Measurements from ENCODE around the gene UNC119B. TPM values are rescaled to one million over a fixed set of nuclear protein-coding genes. Genes with fewer than 3 reads are reported as not detected.

The UNC119B gene
- total RNA-seq, 1 experiment from 2014 or later = 18.7 TPM

GRCh38 chr12:120739031-120739762, 28.9 kb downstream of the UNC119B start:
- no peak for DNase-seq (ENCODE audit: low read depth)

- no peak for DNase-seq (ENCODE audit: low read depth)
These were observed 29.8 kb downstream of the UNC119B start for GRCh38 chr12:120739821-120740613.

DNA sequence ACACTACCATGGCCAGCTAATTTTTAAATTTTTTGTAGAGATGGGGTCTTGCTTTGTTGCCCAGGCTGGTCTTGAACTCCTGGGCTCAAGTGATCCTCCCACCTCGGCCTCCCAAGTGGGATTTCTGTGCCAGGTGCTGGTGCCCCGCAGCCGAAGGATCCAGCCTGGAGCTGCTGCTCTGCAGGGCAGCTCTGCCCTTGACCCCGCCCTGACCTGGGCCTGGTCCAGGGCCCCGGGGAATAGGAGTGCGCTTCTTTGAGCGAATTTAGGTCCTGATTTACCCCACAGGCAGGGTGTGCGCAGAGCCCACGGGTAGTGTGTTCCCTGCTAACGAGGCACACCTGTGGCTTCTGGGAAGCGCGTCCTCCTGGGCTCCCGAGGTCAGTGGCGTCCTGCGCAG, 30.6 kb downstream of the UNC119B start:
- no peak for DNase-seq (ENCODE audit: low read depth)

DNA sequence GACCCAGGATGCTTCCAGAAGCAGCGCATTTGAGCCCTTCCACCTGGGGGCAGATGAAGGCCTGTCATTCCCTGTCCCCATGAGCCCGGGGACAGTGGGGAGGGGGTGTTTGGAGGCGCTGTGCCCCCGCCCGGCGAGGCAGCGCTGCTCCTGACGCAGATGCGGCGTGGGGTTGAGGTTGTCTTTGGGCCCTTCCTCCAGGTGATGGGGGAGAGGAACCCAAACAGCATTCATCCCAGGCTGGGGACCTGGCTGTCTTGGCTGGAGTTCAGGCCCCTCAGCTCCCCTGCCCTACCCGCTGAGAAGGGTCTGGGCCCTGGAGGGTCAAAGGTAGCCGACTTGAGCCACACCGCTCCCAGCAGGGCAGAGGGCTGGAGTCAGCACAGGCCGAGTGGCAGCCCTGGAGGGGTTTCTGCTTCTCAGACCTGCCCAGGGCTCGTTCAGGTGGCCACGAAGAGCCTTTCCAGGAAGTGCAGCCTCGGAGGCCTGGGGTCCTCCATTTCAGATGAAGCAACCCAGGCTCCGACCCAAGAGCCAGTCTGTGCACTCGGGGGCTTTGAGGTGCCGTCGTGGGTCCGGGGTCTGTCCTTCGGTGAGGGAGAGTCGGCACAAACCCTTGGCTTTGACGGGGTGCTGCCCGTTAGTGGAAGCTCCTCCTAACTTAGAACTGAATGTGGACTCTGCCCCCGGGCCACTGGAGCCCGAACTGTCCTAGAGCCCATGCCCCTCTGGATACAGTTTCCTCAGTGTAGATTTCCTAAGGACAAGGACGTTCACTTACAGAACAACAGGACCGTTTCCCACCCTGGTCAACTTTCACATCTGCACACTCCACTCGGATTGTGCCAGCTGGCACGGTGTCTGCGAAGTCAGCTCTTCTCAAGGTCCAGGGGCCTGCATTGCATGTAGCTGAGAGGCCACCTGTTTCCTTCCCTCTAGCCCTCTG, 31.5 kb downstream of the UNC119B start:
- peak; percentile 64 for DNase-seq (ENCODE audit: low read depth)

- no peak for DNase-seq (ENCODE audit: low read depth)
These were observed 34.8 kb downstream of the UNC119B start for GRCh38 chr12:120744922-120745493.

- no peak for DNase-seq (ENCODE audit: low read depth)
These were observed 38.0 kb downstream of the UNC119B start for GRCh38 chr12:120748242-120748641.

GRCh38 chr12:120749256-120749655, 39.0 kb downstream of the UNC119B start:
- DNase-seq (ENCODE audit: low read depth) = no peak

- DNase-seq (ENCODE audit: low read depth) = no peak
These were observed 40.5 kb downstream of the UNC119B start for GRCh38 chr12:120750806-120751205.

GRCh38 chr12:120751389-120751788, 41.1 kb downstream of the UNC119B start:
- no peak for DNase-seq (ENCODE audit: low read depth)

- no peak for DNase-seq (ENCODE audit: low read depth)
These were observed 44.5 kb downstream of the UNC119B start for GRCh38 chr12:120754792-120755191.

- DNase-seq (ENCODE audit: low read depth) = no peak
These were observed 45.0 kb downstream of the UNC119B start for GRCh38 chr12:120755269-120755668.

DNA sequence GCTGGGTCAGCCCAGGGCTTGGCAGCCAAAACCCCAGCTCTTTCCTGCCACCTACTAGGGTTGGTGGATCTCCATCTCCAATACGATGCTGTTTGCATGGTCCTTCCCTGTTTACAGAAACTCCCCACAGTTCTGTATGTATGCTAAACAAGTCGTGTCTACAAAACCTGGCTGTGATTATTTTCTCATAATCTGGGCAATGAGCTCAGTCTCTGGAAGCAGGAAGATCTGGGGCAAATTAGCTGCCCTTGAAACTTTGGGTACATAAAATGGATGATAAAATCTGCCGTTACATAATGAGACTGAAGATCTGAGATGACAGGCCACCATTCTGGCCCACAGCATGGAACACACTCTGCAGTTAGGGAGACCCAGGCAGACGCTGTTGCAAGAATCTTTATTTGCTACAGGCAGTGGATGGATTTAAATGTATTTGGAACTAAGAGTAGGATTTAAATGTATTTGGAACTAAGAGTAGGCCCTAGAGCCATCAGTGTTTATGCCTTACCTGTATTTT, 47.0 kb downstream of the UNC119B start:
- no peak for DNase-seq (ENCODE audit: low read depth)

DNA sequence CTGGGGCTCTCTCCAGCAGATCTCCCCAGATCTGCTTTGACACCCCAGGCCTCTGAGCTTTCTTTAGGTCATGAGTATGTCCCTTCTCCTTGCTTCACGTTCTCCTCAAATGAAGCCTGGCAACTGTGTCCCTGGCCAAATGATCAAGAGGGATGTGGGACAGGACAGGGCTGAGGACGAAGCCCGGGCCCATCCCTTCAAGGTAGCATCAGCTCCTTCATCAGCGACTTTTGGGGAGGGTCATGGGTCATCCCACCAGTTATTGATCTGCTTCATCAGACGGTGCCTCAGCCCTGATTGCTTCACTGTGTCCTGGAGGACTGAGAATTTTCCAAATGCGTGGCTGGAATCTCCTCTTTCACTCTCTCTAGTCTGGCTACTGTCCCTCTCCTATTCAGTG, 47.7 kb downstream of the UNC119B start:
- no peak for DNase-seq (ENCODE audit: low read depth)

GRCh38 chr12:120758798-120759590, 48.7 kb downstream of the UNC119B start:
- no peak for DNase-seq (ENCODE audit: low read depth)

DNA sequence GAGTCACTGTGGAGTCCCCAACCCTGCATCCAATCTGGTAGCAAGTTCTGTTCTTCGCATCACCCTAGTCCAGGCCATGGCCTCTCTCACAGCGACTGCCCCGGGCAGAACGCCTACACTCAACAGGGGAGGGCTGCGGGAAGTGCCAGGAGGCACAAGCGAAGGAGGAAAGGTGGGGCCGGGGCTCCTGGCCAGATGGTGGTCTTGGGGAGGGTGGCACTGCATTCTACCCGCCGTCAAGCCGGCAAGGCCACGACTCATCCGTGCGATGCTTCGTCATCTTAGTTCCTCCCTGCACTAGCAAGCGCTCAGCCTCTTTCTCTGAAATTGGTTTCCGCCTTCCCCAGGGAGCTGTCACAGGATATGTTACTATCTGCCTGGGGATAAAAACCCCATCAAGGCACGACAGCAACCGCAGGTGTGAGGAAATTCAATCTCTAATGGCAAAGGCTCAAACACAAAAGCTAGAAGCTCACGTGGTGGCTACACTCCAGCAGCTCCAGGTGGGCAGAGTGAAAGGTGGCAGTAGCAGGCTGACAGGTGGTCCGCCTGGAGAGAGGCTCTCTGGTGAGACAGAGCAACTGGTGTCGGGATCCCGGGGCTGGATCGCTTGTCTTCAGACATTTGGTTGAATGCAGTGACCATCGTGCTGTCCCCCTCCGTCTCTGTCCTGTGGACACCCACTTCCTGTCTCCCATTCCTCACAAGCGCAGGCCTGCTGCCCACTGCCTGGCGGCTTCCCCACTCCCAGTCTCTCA, 49.5 kb downstream of the UNC119B start:
- DNase-seq (ENCODE audit: low read depth) = no peak

GRCh38 chr12:120760349-120761254, 50.3 kb downstream of the UNC119B start:
- DNase-seq (ENCODE audit: low read depth) = no peak

GRCh38 chr12:120761519-120761934, 51.3 kb downstream of the UNC119B start:
- no peak for DNase-seq (ENCODE audit: low read depth)

- no peak for DNase-seq (ENCODE audit: low read depth)
These were observed 51.8 kb downstream of the UNC119B start for GRCh38 chr12:120762086-120762485.

DNA sequence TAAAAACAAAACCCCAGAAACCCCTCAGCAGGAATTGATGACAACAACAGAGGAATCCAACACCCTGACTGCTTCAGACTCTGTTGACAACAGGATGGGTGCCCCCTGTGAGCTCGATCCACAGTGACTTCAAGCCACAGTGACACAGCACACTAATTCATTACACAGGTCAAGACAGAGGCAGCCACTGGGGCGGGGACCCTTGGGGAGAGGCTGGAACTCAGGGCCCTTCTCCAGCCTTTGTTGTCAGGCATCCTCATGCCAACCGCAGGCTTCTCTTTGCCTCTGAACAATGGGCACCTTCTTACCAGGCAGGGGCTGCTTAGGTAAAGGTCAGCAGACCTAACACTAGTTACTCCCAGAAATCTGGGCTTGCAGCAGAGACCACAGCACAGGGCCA, 53.0 kb downstream of the UNC119B start:
- no peak for DNase-seq (ENCODE audit: low read depth)

Measured in LHCN-M2 (cell line).